ENCODE results near the gene GALK2. TPM values are rescaled to one million over a fixed set of nuclear protein-coding genes. Genes with fewer than 3 reads are reported as not detected.

Gene GALK2
- total RNA-seq, 1 experiment from 2014 or later = 32.3 TPM

GRCh38 chr15:49290191-49290590, 120.1 kb downstream of the GALK2 start:
- Histone ChIP-seq H3K27me3 (replicated peaks) (no peaks in the 10 kb centered on the region), H3K4me3 (no peak overlapping the region), H3K27ac (no peak overlapping the region), H3K9me3 (replicated peaks) (no peaks in the 10 kb centered on the region), H3K36me3 (peaks cover 7% of the 10 kb centered on the region; the same call in 1 of the 2 replicates), H3K4me1 (replicated peaks) (no peaks in the 10 kb centered on the region)
- no peak for DNase-seq (ENCODE audit: low read depth in 1 of 2, low spot score in 2 of 2)

GRCh38 chr15:49293941-49294340, 123.9 kb downstream of the GALK2 start:
- Histone ChIP-seq H3K36me3 (peaks cover 3% of the 10 kb centered on the region; the same call in 1 of the 2 replicates), H3K27ac (no peak overlapping the region), H3K4me1 (replicated peaks) (no peaks in the 10 kb centered on the region), H3K9me3 (replicated peaks) (no peaks in the 10 kb centered on the region), H3K4me3 (no peak overlapping the region), H3K27me3 (replicated peaks) (no peaks in the 10 kb centered on the region)
- DNase-seq (ENCODE audit: low read depth in 1 of 2, low spot score in 2 of 2) = no peak

GRCh38 chr15:49296258-49296657, 126.2 kb downstream of the GALK2 start:
- H3K9me3 ChIP-seq (replicated peaks) = no peaks in the 10 kb centered on the region
- no peak overlapping the region for H3K27ac ChIP-seq
- H3K36me3 ChIP-seq = peaks cover 3% of the 10 kb centered on the region; the same call in 1 of the 2 replicates
- no peak for DNase-seq (ENCODE audit: low read depth in 1 of 2, low spot score in 2 of 2)
- no peak overlapping the region for H3K4me3 ChIP-seq
- H3K27me3 ChIP-seq (replicated peaks) = no peaks in the 10 kb centered on the region
- no peaks in the 10 kb centered on the region for H3K4me1 ChIP-seq (replicated peaks)

GRCh38 chr15:49297584-49297983, 127.5 kb downstream of the GALK2 start:
- Histone ChIP-seq H3K27ac (no peak overlapping the region), H3K4me3 (no peak overlapping the region), H3K36me3 (peaks cover 3% of the 10 kb centered on the region; the same call in 1 of the 2 replicates), H3K27me3 (replicated peaks) (no peaks in the 10 kb centered on the region), H3K9me3 (replicated peaks) (no peaks in the 10 kb centered on the region), H3K4me1 (replicated peaks) (no peaks in the 10 kb centered on the region)
- DNase-seq (ENCODE audit: low read depth in 1 of 2, low spot score in 2 of 2) = no peak

GRCh38 chr15:49300856-49301255, 130.8 kb downstream of the GALK2 start:
- Histone ChIP-seq H3K27me3 (replicated peaks) (no peaks in the 10 kb centered on the region), H3K36me3 (peaks cover 3% of the 10 kb centered on the region; the same call in 1 of the 2 replicates), H3K4me3 (no peak overlapping the region), H3K27ac (no peak overlapping the region), H3K9me3 (replicated peaks) (no peaks in the 10 kb centered on the region), H3K4me1 (replicated peaks) (no peaks in the 10 kb centered on the region)
- DNase-seq (ENCODE audit: low read depth in 1 of 2, low spot score in 2 of 2) = no peak

GRCh38 chr15:49301562-49301961, 131.5 kb downstream of the GALK2 start:
- no peaks in the 10 kb centered on the region for H3K4me1 ChIP-seq (replicated peaks)
- H3K9me3 ChIP-seq (replicated peaks) = no peaks in the 10 kb centered on the region

GRCh38 chr15:49303003-49303402, 133.0 kb downstream of the GALK2 start:
- DNase-seq (ENCODE audit: low read depth in 1 of 2, low spot score in 2 of 2) = no peak
- Histone ChIP-seq H3K4me3 (no peak overlapping the region), H3K27me3 (replicated peaks) (no peaks in the 10 kb centered on the region), H3K36me3 (peaks cover 3% of the 10 kb centered on the region; the same call in 1 of the 2 replicates), H3K27ac (no peak overlapping the region), H3K9me3 (replicated peaks) (no peaks in the 10 kb centered on the region), H3K4me1 (replicated peaks) (no peaks in the 10 kb centered on the region)

More at GRCh38 chr15:49301562-49301961, 131.5 kb downstream of the GALK2 start:
- Histone ChIP-seq H3K27me3 (replicated peaks) (no peaks in the 10 kb centered on the region), H3K36me3 (peaks cover 3% of the 10 kb centered on the region; the same call in 1 of the 2 replicates), H3K4me3 (no peak overlapping the region), H3K27ac (no peak overlapping the region)
- DNase-seq (ENCODE audit: low read depth in 1 of 2, low spot score in 2 of 2) = no peak

GRCh38 chr15:49306551-49306950, 136.5 kb downstream of the GALK2 start:
- no peaks in the 10 kb centered on the region for H3K4me1 ChIP-seq (replicated peaks)
- H3K9me3 ChIP-seq (replicated peaks) = no peaks in the 10 kb centered on the region
- H3K36me3 ChIP-seq = peaks cover 3% of the 10 kb centered on the region; the same call in 1 of the 2 replicates
- no peak overlapping the region for H3K27ac ChIP-seq
- no peak for DNase-seq (ENCODE audit: low read depth in 1 of 2, low spot score in 2 of 2)
- H3K4me3 ChIP-seq = no peak overlapping the region
- no peaks in the 10 kb centered on the region for H3K27me3 ChIP-seq (replicated peaks)

- DNase-seq (ENCODE audit: low read depth in 1 of 2, low spot score in 2 of 2) = no peak
- Histone ChIP-seq H3K4me3 (no peak overlapping the region), H3K4me1 (replicated peaks) (no peaks in the 10 kb centered on the region), H3K27ac (no peak overlapping the region), H3K9me3 (replicated peaks) (no peaks in the 10 kb centered on the region), H3K36me3 (peaks cover 3% of the 10 kb centered on the region; the same call in 1 of the 2 replicates), H3K27me3 (replicated peaks) (no peaks in the 10 kb centered on the region)
Observed at GRCh38 chr15:49308686-49309085, 138.6 kb downstream of the GALK2 start.

GRCh38 chr15:49309889-49310288, 139.8 kb downstream of the GALK2 start:
- DNase-seq (ENCODE audit: low read depth in 1 of 2, low spot score in 2 of 2) = no peak
- Histone ChIP-seq H3K4me3 (no peak overlapping the region), H3K4me1 (replicated peaks) (no peaks in the 10 kb centered on the region), H3K36me3 (no peaks in the 10 kb centered on the region), H3K27me3 (replicated peaks) (no peaks in the 10 kb centered on the region), H3K9me3 (replicated peaks) (no peaks in the 10 kb centered on the region), H3K27ac (no peak overlapping the region)

- Histone ChIP-seq H3K4me3 (no peak overlapping the region), H3K27ac (no peak overlapping the region), H3K36me3 (no peaks in the 10 kb centered on the region), H3K4me1 (replicated peaks) (no peaks in the 10 kb centered on the region), H3K9me3 (replicated peaks) (no peaks in the 10 kb centered on the region), H3K27me3 (replicated peaks) (no peaks in the 10 kb centered on the region)
- DNase-seq (ENCODE audit: low read depth in 1 of 2, low spot score in 2 of 2) = no peak
Observed at GRCh38 chr15:49313650-49314049, 143.6 kb downstream of the GALK2 start.

- Histone ChIP-seq H3K27ac (no peak overlapping the region), H3K4me1 (replicated peaks) (no peaks in the 10 kb centered on the region), H3K4me3 (no peak overlapping the region), H3K27me3 (replicated peaks) (no peaks in the 10 kb centered on the region), H3K36me3 (no peaks in the 10 kb centered on the region), H3K9me3 (replicated peaks) (no peaks in the 10 kb centered on the region)
- no peak for DNase-seq (ENCODE audit: low read depth in 1 of 2, low spot score in 2 of 2)
Observed at GRCh38 chr15:49314716-49315115, 144.7 kb downstream of the GALK2 start.

GRCh38 chr15:49315391-49315823, 145.4 kb downstream of the GALK2 start:
- Histone ChIP-seq H3K36me3 (peaks cover 3% of the 10 kb centered on the region; the same call in 1 of the 2 replicates), H3K4me3 (no peak overlapping the region), H3K9me3 (replicated peaks) (no peaks in the 10 kb centered on the region), H3K27me3 (replicated peaks) (no peaks in the 10 kb centered on the region), H3K27ac (no peak overlapping the region), H3K4me1 (replicated peaks) (no peaks in the 10 kb centered on the region)
- DNase-seq (ENCODE audit: low read depth in 1 of 2, low spot score in 2 of 2) = no peak

- H3K27ac ChIP-seq = no peak overlapping the region
Observed at GRCh38 chr15:49320351-49320750, 150.3 kb downstream of the GALK2 start.

GRCh38 chr15:49323207-49323606, 153.2 kb downstream of the GALK2 start:
- DNase-seq (ENCODE audit: low read depth in 1 of 2, low spot score in 2 of 2) = no peak
- no peaks in the 10 kb centered on the region for H3K9me3 ChIP-seq (replicated peaks)
- no peak overlapping the region for H3K4me3 ChIP-seq
- no peaks in the 10 kb centered on the region; the same call in 1 of the 2 replicates for H3K27me3 ChIP-seq (replicated peaks)
- no peak overlapping the region for H3K27ac ChIP-seq
- H3K4me1 ChIP-seq (replicated peaks) = no peaks in the 10 kb centered on the region
- peaks cover 4% of the 10 kb centered on the region; the same call in 1 of the 2 replicates for H3K36me3 ChIP-seq

More at GRCh38 chr15:49320351-49320750, 150.3 kb downstream of the GALK2 start:
- Histone ChIP-seq H3K4me1 (replicated peaks) (no peaks in the 10 kb centered on the region), H3K27me3 (replicated peaks) (no peaks in the 10 kb centered on the region; the same call in 1 of the 2 replicates), H3K36me3 (peaks cover 4% of the 10 kb centered on the region; the same call in 1 of the 2 replicates), H3K9me3 (replicated peaks) (no peaks in the 10 kb centered on the region), H3K4me3 (no peak overlapping the region)
- DNase-seq (ENCODE audit: low read depth in 1 of 2, low spot score in 2 of 2) = no peak
